ENCODE data around the gene E2F4.

E2F4 gene

GRCh38 chr16:67169011-67169451, 22.9 kb upstream of the E2F4 start:
- H3K36me3 ChIP-seq (replicated peaks; ENCODE audit: insufficient read depth, low read length), result no peaks in the 10 kb centered on the region
- H3K27ac ChIP-seq (ENCODE audit: low read length), result no peak overlapping the region
- H3K4me2 ChIP-seq (ENCODE audit: low read depth, low read length), result peak overlapping the region; percentile 97; the same call in 1 of the 2 replicates
- no peaks in the 10 kb centered on the region for H4K20me1 ChIP-seq (ENCODE audit: insufficient read depth, low read length)
- H3K9ac ChIP-seq (ENCODE audit: low read length), result no peak overlapping the region
- peaks cover 39% of the 10 kb centered on the region for H3K4me1 ChIP-seq (ENCODE audit: low read length)
- no peaks in the 10 kb centered on the region for H3K27me3 ChIP-seq (replicated peaks; ENCODE audit: insufficient read depth, low read length)
- DNase-seq, result no peak
- no peaks in the 10 kb centered on the region for H3K9me2 ChIP-seq (replicated peaks; ENCODE audit: insufficient read depth, low read length)
- H3K79me2 ChIP-seq (ENCODE audit: low read length), result peaks cover 9% of the 10 kb centered on the region
- H3F3A ChIP-seq (ENCODE audit: insufficient read depth, low read length), result peaks cover 27% of the 10 kb centered on the region
- no peak for TF ChIP-seq EZH2phosphoT487 (IDR thresholded peaks at IDR 0.05; ENCODE audit: low read length)
- TF ChIP-seq CTCF (IDR thresholded peaks at IDR 0.05; ENCODE audit: low read length), result no peak
- TF ChIP-seq EZH2 (optimal IDR thresholded peaks at IDR 0.05; ENCODE audit: low read depth, low read length), result no peak
- H3K9me3 ChIP-seq (replicated peaks; ENCODE audit: insufficient read depth, low read length), result no peaks in the 10 kb centered on the region
- no peak overlapping the region for H2AFZ ChIP-seq (ENCODE audit: low read length)
- no peak overlapping the region for H3K4me3 ChIP-seq (ENCODE audit: low read length)

- no peak for DNase-seq
Measured at GRCh38 chr16:67169642-67170167, 22.2 kb upstream of the E2F4 start.

GRCh38 chr16:67170168-67170948, 21.6 kb upstream of the E2F4 start, which contains the start of gene NOL3:
TSS of gene NOL3 (plus strand) at chr16:67170538.
- Histone ChIP-seq H3K27ac (ENCODE audit: low read length) (peak within 1 kb of the TSS; percentile 77), H3K4me1 (ENCODE audit: low read length) (peaks cover 37% of the 10 kb centered on the region), H3K4me2 (ENCODE audit: low read depth, low read length) (peak within 1 kb of the TSS; percentile 97), H3F3A (ENCODE audit: insufficient read depth, low read length) (peaks cover 34% of the 10 kb centered on the region), H3K79me2 (ENCODE audit: low read length) (peaks cover 9% of the 10 kb centered on the region), H4K20me1 (ENCODE audit: insufficient read depth, low read length) (no peaks in the 10 kb centered on the region), H3K4me3 (ENCODE audit: low read length) (peak within 1 kb of the TSS; percentile 70), H3K36me3 (replicated peaks; ENCODE audit: insufficient read depth, low read length) (no peaks in the 10 kb centered on the region), H2AFZ (ENCODE audit: low read length) (peak within 1 kb of the TSS; percentile 91), H3K27me3 (replicated peaks; ENCODE audit: insufficient read depth, low read length) (no peaks in the 10 kb centered on the region), H3K9me2 (replicated peaks; ENCODE audit: insufficient read depth, low read length) (no peaks in the 10 kb centered on the region), H3K9ac (ENCODE audit: low read length) (peak within 1 kb of the TSS; percentile 76), H3K9me3 (replicated peaks; ENCODE audit: insufficient read depth, low read length) (no peaks in the 10 kb centered on the region)
- TF ChIP-seq CTCF (IDR thresholded peaks at IDR 0.05; ENCODE audit: low read length), result no peak
- peak; percentile 81 for DNase-seq

More at GRCh38 chr16:67169642-67170167, 22.2 kb upstream of the E2F4 start:
- Histone ChIP-seq H3K9me3 (replicated peaks; ENCODE audit: insufficient read depth, low read length) (no peaks in the 10 kb centered on the region), H3K4me1 (ENCODE audit: low read length) (peaks cover 37% of the 10 kb centered on the region), H3K36me3 (replicated peaks; ENCODE audit: insufficient read depth, low read length) (no peaks in the 10 kb centered on the region), H3K4me2 (ENCODE audit: low read depth, low read length) (peak overlapping the region; percentile 97), H2AFZ (ENCODE audit: low read length) (peak overlapping the region; percentile 91), H3F3A (ENCODE audit: insufficient read depth, low read length) (peaks cover 31% of the 10 kb centered on the region), H3K27ac (ENCODE audit: low read length) (peak overlapping the region; percentile 77), H3K9ac (ENCODE audit: low read length) (peak overlapping the region; percentile 73), H4K20me1 (ENCODE audit: insufficient read depth, low read length) (no peaks in the 10 kb centered on the region), H3K79me2 (ENCODE audit: low read length) (peaks cover 9% of the 10 kb centered on the region), H3K9me2 (replicated peaks; ENCODE audit: insufficient read depth, low read length) (no peaks in the 10 kb centered on the region), H3K4me3 (ENCODE audit: low read length) (peak overlapping the region; percentile 70), H3K27me3 (replicated peaks; ENCODE audit: insufficient read depth, low read length) (no peaks in the 10 kb centered on the region)
- TF ChIP-seq EZH2 (optimal IDR thresholded peaks at IDR 0.05; ENCODE audit: low read depth, low read length) (no peak), EZH2phosphoT487 (IDR thresholded peaks at IDR 0.05; ENCODE audit: low read length) (no peak), CTCF (IDR thresholded peaks at IDR 0.05; ENCODE audit: low read length) (peak; percentile 62)

All from MM.1S (cell line).